Measurements from ENCODE around the gene ELMO1. TPM values are rescaled to one million over a fixed set of nuclear protein-coding genes. Genes with fewer than 3 reads are reported as not detected.

ELMO1 gene
- total and polyA plus RNA-seq, 2 of the 13 experiments (the other 11 are each of a cell fraction or from before 2014, with no cell fraction given) = 0.11 to 0.17 TPM

DNA sequence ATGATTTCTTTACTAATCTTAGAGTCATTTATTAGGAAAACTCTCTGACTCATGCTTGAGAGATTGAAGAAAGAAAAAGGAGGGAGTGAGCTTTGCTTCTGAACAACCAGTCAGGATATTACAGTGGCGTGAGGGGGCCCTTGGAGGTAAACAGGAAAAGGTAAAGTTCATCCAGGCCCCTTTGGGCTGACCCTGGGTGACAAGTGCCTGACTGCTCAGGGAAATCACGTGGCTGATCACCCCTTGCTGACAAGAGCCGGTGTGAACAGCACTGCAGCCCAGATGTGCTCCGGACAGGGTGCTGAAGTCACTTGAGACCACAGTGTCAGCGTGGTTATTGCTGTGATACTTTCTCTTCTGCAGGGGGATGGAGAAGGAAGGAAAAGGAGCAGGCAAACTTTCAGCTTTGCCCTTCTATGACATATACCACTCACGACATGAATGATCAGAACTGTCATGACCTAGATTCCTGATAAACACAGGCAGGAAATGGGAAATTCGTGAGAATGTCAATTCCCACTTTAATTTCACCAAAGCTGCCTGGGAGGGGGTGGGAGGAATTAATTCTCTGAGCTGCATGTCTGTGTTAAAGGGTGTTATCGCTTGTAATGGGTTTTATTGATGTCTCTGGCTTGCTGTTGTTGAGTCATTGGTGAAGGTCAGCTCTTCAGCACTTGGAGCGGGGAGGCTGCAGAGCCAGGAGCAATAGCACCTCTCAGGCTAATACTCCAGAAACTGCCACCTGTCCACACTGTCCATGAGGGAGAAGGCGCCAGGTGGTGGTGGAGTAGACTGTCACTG lies 584.6 kb downstream of the ELMO1 start (continued):
- TF ChIP-seq, protein P1, sequence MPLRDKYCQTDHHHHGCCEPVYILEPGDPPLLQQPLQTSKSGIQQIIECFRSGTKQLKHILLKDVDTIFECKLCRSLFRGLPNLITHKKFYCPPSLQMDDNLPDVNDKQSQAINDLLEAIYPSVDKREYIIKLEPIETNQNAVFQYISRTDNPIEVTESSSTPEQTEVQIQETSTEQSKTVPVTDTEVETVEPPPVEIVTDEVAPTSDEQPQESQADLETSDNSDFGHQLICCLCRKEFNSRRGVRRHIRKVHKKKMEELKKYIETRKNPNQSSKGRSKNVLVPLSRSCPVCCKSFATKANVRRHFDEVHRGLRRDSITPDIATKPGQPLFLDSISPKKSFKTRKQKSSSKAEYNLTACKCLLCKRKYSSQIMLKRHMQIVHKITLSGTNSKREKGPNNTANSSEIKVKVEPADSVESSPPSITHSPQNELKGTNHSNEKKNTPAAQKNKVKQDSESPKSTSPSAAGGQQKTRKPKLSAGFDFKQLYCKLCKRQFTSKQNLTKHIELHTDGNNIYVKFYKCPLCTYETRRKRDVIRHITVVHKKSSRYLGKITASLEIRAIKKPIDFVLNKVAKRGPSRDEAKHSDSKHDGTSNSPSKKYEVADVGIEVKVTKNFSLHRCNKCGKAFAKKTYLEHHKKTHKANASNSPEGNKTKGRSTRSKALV (CRISPR knock-in tag; IDR thresholded peaks at IDR 0.05) = peak; percentile 85
- TF ChIP-seq NR1H2 (CRISPR knock-in tag; IDR thresholded peaks at IDR 0.05; ENCODE audit: borderline replicate concordance, low read depth) = no peak
- no peak for TF ChIP-seq HCFC1 (IDR thresholded peaks at IDR 0.05; ENCODE audit: low read depth, low read length)
- peak; percentile 96 for TF ChIP-seq ZSCAN12 (CRISPR knock-in tag; IDR thresholded peaks at IDR 0.05)
- no peak for TF ChIP-seq SMC3 (IDR thresholded peaks at IDR 0.05; ENCODE audit: low read length)
- TF ChIP-seq MEIS1 (CRISPR knock-in tag; IDR thresholded peaks at IDR 0.05; ENCODE audit: borderline replicate concordance) = peak; percentile 94
- TF ChIP-seq NR2C2 (CRISPR knock-in tag; IDR thresholded peaks at IDR 0.05; ENCODE audit: borderline replicate concordance) = peak; percentile 88
- TF ChIP-seq YEATS2 (CRISPR knock-in tag; IDR thresholded peaks at IDR 0.05; ENCODE audit: borderline replicate concordance) = no peak
- no peak for TF ChIP-seq PAX8 (CRISPR knock-in tag; IDR thresholded peaks at IDR 0.05; ENCODE audit: borderline replicate concordance)
- no peak for TF ChIP-seq ZNF496 (CRISPR knock-in tag; IDR thresholded peaks at IDR 0.05; ENCODE audit: insufficient replicate concordance)
- TF ChIP-seq ZNF713 (CRISPR knock-in tag; IDR thresholded peaks at IDR 0.05) = no peak
- TF ChIP-seq, protein P2, sequence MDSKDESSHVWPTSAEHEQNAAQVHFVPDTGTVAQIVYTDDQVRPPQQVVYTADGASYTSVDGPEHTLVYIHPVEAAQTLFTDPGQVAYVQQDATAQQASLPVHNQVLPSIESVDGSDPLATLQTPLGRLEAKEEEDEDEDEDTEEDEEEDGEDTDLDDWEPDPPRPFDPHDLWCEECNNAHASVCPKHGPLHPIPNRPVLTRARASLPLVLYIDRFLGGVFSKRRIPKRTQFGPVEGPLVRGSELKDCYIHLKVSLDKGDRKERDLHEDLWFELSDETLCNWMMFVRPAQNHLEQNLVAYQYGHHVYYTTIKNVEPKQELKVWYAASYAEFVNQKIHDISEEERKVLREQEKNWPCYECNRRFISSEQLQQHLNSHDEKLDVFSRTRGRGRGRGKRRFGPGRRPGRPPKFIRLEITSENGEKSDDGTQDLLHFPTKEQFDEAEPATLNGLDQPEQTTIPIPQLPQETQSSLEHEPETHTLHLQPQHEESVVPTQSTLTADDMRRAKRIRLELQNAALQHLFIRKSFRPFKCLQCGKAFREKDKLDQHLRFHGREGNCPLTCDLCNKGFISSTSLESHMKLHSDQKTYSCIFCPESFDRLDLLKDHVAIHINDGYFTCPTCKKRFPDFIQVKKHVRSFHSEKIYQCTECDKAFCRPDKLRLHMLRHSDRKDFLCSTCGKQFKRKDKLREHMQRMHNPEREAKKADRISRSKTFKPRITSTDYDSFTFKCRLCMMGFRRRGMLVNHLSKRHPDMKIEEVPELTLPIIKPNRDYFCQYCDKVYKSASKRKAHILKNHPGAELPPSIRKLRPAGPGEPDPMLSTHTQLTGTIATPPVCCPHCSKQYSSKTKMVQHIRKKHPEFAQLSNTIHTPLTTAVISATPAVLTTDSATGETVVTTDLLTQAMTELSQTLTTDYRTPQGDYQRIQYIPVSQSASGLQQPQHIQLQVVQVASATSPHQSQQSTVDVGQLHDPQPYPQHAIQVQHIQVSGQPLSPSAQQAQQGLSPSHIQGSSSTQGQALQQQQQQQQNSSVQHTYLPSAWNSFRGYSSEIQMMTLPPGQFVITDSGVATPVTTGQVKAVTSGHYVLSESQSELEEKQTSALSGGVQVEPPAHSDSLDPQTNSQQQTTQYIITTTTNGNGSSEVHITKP (CRISPR knock-in tag; IDR thresholded peaks at IDR 0.05; ENCODE audit: low read depth) = peak; percentile 50; the same call in 1 of the 2 replicates
- TF ChIP-seq ZNF557 (CRISPR knock-in tag; IDR thresholded peaks at IDR 0.05) = peak; percentile 87
- peak; percentile 86; the same call in 1 of the 2 replicates for TF ChIP-seq ZNF317 (CRISPR knock-in tag; IDR thresholded peaks at IDR 0.05)
- TF ChIP-seq FOSL1 (CRISPR knock-in tag; IDR thresholded peaks at IDR 0.05; ENCODE audit: borderline replicate concordance) = no peak
- no peak for TF ChIP-seq RBAK (CRISPR knock-in tag; IDR thresholded peaks at IDR 0.05)
- TF ChIP-seq, protein P3, sequence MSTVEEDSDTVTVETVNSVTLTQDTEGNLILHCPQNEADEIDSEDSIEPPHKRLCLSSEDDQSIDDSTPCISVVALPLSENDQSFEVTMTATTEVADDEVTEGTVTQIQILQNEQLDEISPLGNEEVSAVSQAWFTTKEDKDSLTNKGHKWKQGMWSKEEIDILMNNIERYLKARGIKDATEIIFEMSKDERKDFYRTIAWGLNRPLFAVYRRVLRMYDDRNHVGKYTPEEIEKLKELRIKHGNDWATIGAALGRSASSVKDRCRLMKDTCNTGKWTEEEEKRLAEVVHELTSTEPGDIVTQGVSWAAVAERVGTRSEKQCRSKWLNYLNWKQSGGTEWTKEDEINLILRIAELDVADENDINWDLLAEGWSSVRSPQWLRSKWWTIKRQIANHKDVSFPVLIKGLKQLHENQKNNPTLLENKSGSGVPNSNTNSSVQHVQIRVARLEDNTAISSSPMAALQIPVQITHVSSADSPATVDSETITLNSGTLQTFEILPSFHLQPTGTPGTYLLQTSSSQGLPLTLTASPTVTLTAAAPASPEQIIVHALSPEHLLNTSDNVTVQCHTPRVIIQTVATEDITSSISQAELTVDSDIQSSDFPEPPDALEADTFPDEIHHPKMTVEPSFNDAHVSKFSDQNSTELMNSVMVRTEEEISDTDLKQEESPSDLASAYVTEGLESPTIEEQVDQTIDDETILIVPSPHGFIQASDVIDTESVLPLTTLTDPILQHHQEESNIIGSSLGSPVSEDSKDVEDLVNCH (CRISPR knock-in tag; IDR thresholded peaks at IDR 0.05) = no peak
- TF ChIP-seq EP300 (IDR thresholded peaks at IDR 0.05; ENCODE audit: low read depth in 2 of 2, low read length in 2 of 2) = peak in 1 of 2 experiments; percentile 84; a peak in 2 of 4 replicates
- TF ChIP-seq EP300 (CRISPR knock-in tag; IDR thresholded peaks at IDR 0.05; ENCODE audit: borderline replicate concordance) = peak; percentile 53; the same call in 1 of the 2 replicates
- peak; percentile 71; the same call in 1 of the 2 replicates for TF ChIP-seq ZNF335 (CRISPR knock-in tag; IDR thresholded peaks at IDR 0.05)
- peak; percentile 64; the same call in 1 of the 2 replicates for TF ChIP-seq KLF6 (CRISPR knock-in tag; IDR thresholded peaks at IDR 0.05)
- peak; percentile 77; the same call in 1 of the 2 replicates for TF ChIP-seq SMAD3 (CRISPR knock-in tag; IDR thresholded peaks at IDR 0.05)

All from HepG2 (cell line).